ES-I3 (cell line): ENCODE results near the gene INPP5F.

Source experiments
- H3K36me3 ChIP-seq: 2 replicates; pipeline ENCODE4 v1.6.1; 2013; ENCODE audit warnings: mild to moderate bottlenecking, low read length, control low read depth, moderate library complexity; ENCODE audit not compliant: insufficient read depth
- H3K4me1 ChIP-seq: 2 replicates; pipeline ENCODE4 v1.6.1; 2013; ENCODE audit warnings: mild to moderate bottlenecking, control low read depth, low read length; ENCODE audit not compliant: insufficient read depth
- H3K9ac ChIP-seq: 2 replicates; pipeline ENCODE4 v1.6.1; 2013; ENCODE audit warnings: low read depth, mild to moderate bottlenecking, low read length, moderate library complexity
- H3K9me3 ChIP-seq: 2 replicates; pipeline ENCODE4 v1.6.1; 2013; ENCODE audit warnings: mild to moderate bottlenecking, low read length, moderate library complexity; ENCODE audit not compliant: control insufficient read depth, insufficient read depth

Gene INPP5F

GRCh38 chr10:119742947-119743648 lies 17.2 kb downstream of the INPP5F start:
- Histone ChIP-seq H3K36me3 (no peaks in the 10 kb centered on the region), H3K4me1 (peaks cover 26% of the 10 kb centered on the region), H3K9ac (no peak overlapping the region), H3K9me3 (no peaks in the 10 kb centered on the region)

GRCh38 chr10:119747940-119748339 lies 22.1 kb downstream of the INPP5F start:
- Histone ChIP-seq H3K36me3 (no peaks in the 10 kb centered on the region), H3K4me1 (peaks cover 12% of the 10 kb centered on the region; the same call in 1 of the 2 replicates), H3K9me3 (no peaks in the 10 kb centered on the region), H3K9ac (no peak overlapping the region)

GRCh38 chr10:119748871-119749270 lies 23.0 kb downstream of the INPP5F start:
- peaks cover 5% of the 10 kb centered on the region; the same call in 1 of the 2 replicates for H3K4me1 ChIP-seq
- no peaks in the 10 kb centered on the region for H3K9me3 ChIP-seq
- H3K36me3 ChIP-seq: no peaks in the 10 kb centered on the region

GRCh38 chr10:119749455-119749854 lies 23.6 kb downstream of the INPP5F start:
- Histone ChIP-seq H3K4me1 (peaks cover 4% of the 10 kb centered on the region; the same call in 1 of the 2 replicates), H3K9me3 (no peaks in the 10 kb centered on the region), H3K36me3 (no peaks in the 10 kb centered on the region), H3K9ac (no peak overlapping the region)

More at GRCh38 chr10:119748871-119749270, 23.0 kb downstream of the INPP5F start:
- no peak overlapping the region for H3K9ac ChIP-seq

GRCh38 chr10:119750391-119751230 lies 24.8 kb downstream of the INPP5F start:
- Histone ChIP-seq H3K36me3 (no peaks in the 10 kb centered on the region), H3K9ac (no peak overlapping the region), H3K4me1 (peaks cover 5% of the 10 kb centered on the region; the same call in 1 of the 2 replicates), H3K9me3 (no peaks in the 10 kb centered on the region)

- Histone ChIP-seq H3K36me3 (no peaks in the 10 kb centered on the region), H3K4me1 (peaks cover 5% of the 10 kb centered on the region; the same call in 1 of the 2 replicates), H3K9me3 (no peaks in the 10 kb centered on the region), H3K9ac (no peak overlapping the region)
These were observed 27.5 kb downstream of the INPP5F start for GRCh38 chr10:119753309-119753708.

- Histone ChIP-seq H3K36me3 (no peaks in the 10 kb centered on the region), H3K4me1 (peaks cover 5% of the 10 kb centered on the region; the same call in 1 of the 2 replicates), H3K9me3 (no peaks in the 10 kb centered on the region), H3K9ac (no peak overlapping the region)
These were observed 28.2 kb downstream of the INPP5F start for GRCh38 chr10:119754085-119754484.

GRCh38 chr10:119754936-119755335 lies 29.1 kb downstream of the INPP5F start:
- Histone ChIP-seq H3K36me3 (no peaks in the 10 kb centered on the region), H3K9me3 (no peaks in the 10 kb centered on the region), H3K4me1 (peaks cover 5% of the 10 kb centered on the region; the same call in 1 of the 2 replicates), H3K9ac (no peak overlapping the region)

- Histone ChIP-seq H3K36me3 (no peaks in the 10 kb centered on the region), H3K9ac (no peak overlapping the region), H3K4me1 (peaks cover 5% of the 10 kb centered on the region; the same call in 1 of the 2 replicates), H3K9me3 (no peaks in the 10 kb centered on the region)
These were observed 29.6 kb downstream of the INPP5F start for GRCh38 chr10:119755446-119755845.

- H3K9me3 ChIP-seq: no peaks in the 10 kb centered on the region
- H3K4me1 ChIP-seq: peaks cover 10% of the 10 kb centered on the region; the same call in 1 of the 2 replicates
- H3K9ac ChIP-seq: no peak overlapping the region
- no peaks in the 10 kb centered on the region for H3K36me3 ChIP-seq
These were observed 32.8 kb downstream of the INPP5F start for GRCh38 chr10:119758448-119759195.

- H3K4me1 ChIP-seq: 0 out of 2 replicates have a peak, but pooled peaks cover 4% of the 10 kb centered on the region
- no peaks in the 10 kb centered on the region for H3K36me3 ChIP-seq
- H3K9me3 ChIP-seq: no peaks in the 10 kb centered on the region
- no peak overlapping the region for H3K9ac ChIP-seq
These were observed 34.0 kb downstream of the INPP5F start for GRCh38 chr10:119759832-119760231.

- Histone ChIP-seq H3K36me3 (peaks cover 2% of the 10 kb centered on the region; the same call in 1 of the 2 replicates), H3K9me3 (no peaks in the 10 kb centered on the region), H3K9ac (no peak overlapping the region), H3K4me1 (0 out of 2 replicates have a peak, but pooled peaks cover 4% of the 10 kb centered on the region)
These were observed 35.3 kb downstream of the INPP5F start for GRCh38 chr10:119761106-119761505.

GRCh38 chr10:119762035-119762434 lies 36.2 kb downstream of the INPP5F start:
- Histone ChIP-seq H3K9me3 (no peaks in the 10 kb centered on the region), H3K36me3 (peaks cover 2% of the 10 kb centered on the region; the same call in 1 of the 2 replicates), H3K4me1 (0 out of 2 replicates have a peak, but pooled peaks cover 4% of the 10 kb centered on the region), H3K9ac (no peak overlapping the region)
